GM23338 (cell line): ENCODE data around the gene CENPO. TPM values are rescaled to one million over a fixed set of nuclear protein-coding genes. Genes with fewer than 3 reads are reported as not detected.

Source experiments
- ATAC-seq: fragments of 200-7000 bp; cut with Tn5 transposase; 3 replicates; pipeline ENCODE4 v1.9.1; 2020
- DNase-seq: peaks from one replicate; pipeline ENCODE4 v3.0.0-alpha.2; 2015; ENCODE audit warnings: low spot score
- H2AFZ ChIP-seq: fragments of 200-600 bp; sonication (generic); 2 replicates; pipeline ENCODE4 v1.8.0; 2016; ENCODE audit warnings: antibody characterized with exemption, mild to moderate bottlenecking, moderate library complexity
- H3F3A ChIP-seq: fragments of 200-600 bp; sonication (generic); replicated peaks from 2 replicates; pipeline ENCODE4 v1.8.0; 2017; ENCODE audit warnings: antibody characterized with exemption, mixed run types, low read depth
- H3K27ac ChIP-seq: fragments of 200-600 bp; sonication (generic); 2 replicates; pipeline ENCODE4 v1.6.1; 2016; ENCODE audit warnings: low read depth
- H3K27me3 ChIP-seq: fragments of 200-600 bp; sonication (generic); 2 replicates; pipeline ENCODE4 v1.8.0; 2016; ENCODE audit warnings: mild to moderate bottlenecking, mixed run types, moderate library complexity; ENCODE audit not compliant: insufficient read depth
- H3K36me3 ChIP-seq: fragments of 200-600 bp; sonication (generic); 2 replicates; pipeline ENCODE4 v1.8.0; 2016; ENCODE audit warnings: mild to moderate bottlenecking; ENCODE audit not compliant: insufficient read depth
- H3K4me1 ChIP-seq: fragments of 200-600 bp; sonication (generic); 2 replicates; pipeline ENCODE4 v1.8.0; 2016; ENCODE audit warnings: mild to moderate bottlenecking, moderate library complexity; ENCODE audit not compliant: insufficient read depth
- H3K4me2 ChIP-seq: fragments of 200-600 bp; sonication (generic); 2 replicates; pipeline ENCODE4 v1.7.1; 2017; ENCODE audit warnings: mixed run types
- H3K4me3 ChIP-seq: fragments of 200-600 bp; sonication (generic); 2 replicates; pipeline ENCODE4 v1.6.1; 2016; ENCODE audit warnings: mixed run types
- H3K79me2 ChIP-seq: fragments of 200-600 bp; sonication (generic); replicated peaks from 2 replicates; pipeline ENCODE4 v1.8.0; 2017; ENCODE audit warnings: mild to moderate bottlenecking; ENCODE audit not compliant: insufficient read depth
- H3K9me2 ChIP-seq: fragments of 200-600 bp; sonication (generic); 2 replicates; pipeline ENCODE4 v1.8.0; 2017; ENCODE audit not compliant: insufficient read depth
- H4K20me1 ChIP-seq: fragments of 200-600 bp; sonication (generic); replicated peaks from 2 replicates; pipeline ENCODE4 v1.8.0; 2017; ENCODE audit warnings: mild to moderate bottlenecking; ENCODE audit not compliant: insufficient read depth
- H3K27ac Mint-ChIP-seq: 2 replicates; pipeline ENCODE4 v1.8.0; 2020; ENCODE audit warnings: inconsistent platforms, mild to moderate bottlenecking, moderate library complexity, mixed read lengths
- H3K27me3 Mint-ChIP-seq: 3 replicates; pipeline ENCODE4 v1.8.0; 2022; ENCODE audit warnings: low read depth, mild to moderate bottlenecking, moderate library complexity, mixed read lengths, inconsistent platforms; ENCODE audit not compliant: insufficient read depth, poor library complexity
- H3K36me3 Mint-ChIP-seq: 3 replicates; pipeline ENCODE4 v1.8.0; 2021; ENCODE audit warnings: low read depth, mild to moderate bottlenecking, inconsistent platforms, moderate library complexity, mixed read lengths
- H3K4me1 Mint-ChIP-seq: 3 replicates; pipeline ENCODE4 v1.8.0; 2020; ENCODE audit warnings: mild to moderate bottlenecking, inconsistent platforms, mixed read lengths
- H3K4me3 Mint-ChIP-seq: 3 replicates; pipeline ENCODE4 v1.8.0; 2021; ENCODE audit warnings: moderate library complexity, mild to moderate bottlenecking, inconsistent platforms, mixed read lengths
- H3K9me3 Mint-ChIP-seq: 3 replicates; pipeline ENCODE4 v1.8.0; 2020; ENCODE audit warnings: moderate library complexity, mild to moderate bottlenecking, inconsistent platforms, mixed read lengths
- CTCF ChIP-seq, 2 experiments: fragments of 200-600 bp in 1 of 2; sonication (generic) in 1 of 2; conservative IDR thresholded peaks; 2 replicates each; pipeline versions ENCODE4 v1.5.1 to v1.6.1; 2016 to 2017; ENCODE audit warnings: antibody characterized with exemption in 2 of 2, low read depth in 2 of 2, mild to moderate bottlenecking in 2 of 2, moderate library complexity in 1 of 2
- EZH2 ChIP-seq: fragments of 200-600 bp; sonication (generic); IDR thresholded peaks from one replicate; pipeline ENCODE4 v1.8.0; 2017; ENCODE audit warnings: antibody characterized with exemption, mild to moderate bottlenecking, low read depth; ENCODE audit not compliant: unreplicated experiment
- EZH2phosphoT487 ChIP-seq: fragments of 200-600 bp; sonication (generic); IDR thresholded peaks from one replicate; pipeline ENCODE4 v1.8.1; 2018; ENCODE audit warnings: antibody characterized with exemption; ENCODE audit not compliant: unreplicated experiment
- JUNB ChIP-seq: IDR thresholded peaks from one replicate; pipeline ENCODE4 v1.6.1; 2016; ENCODE audit warnings: antibody characterized with exemption; ENCODE audit not compliant: unreplicated experiment
- NANOG ChIP-seq: IDR thresholded peaks from 2 replicates; pipeline ENCODE4 v1.6.1; 2016; ENCODE audit warnings: antibody characterized with exemption, borderline replicate concordance
- POLR2AphosphoS5 ChIP-seq: IDR thresholded peaks from 2 replicates; pipeline ENCODE4 v1.6.1; 2016; ENCODE audit warnings: antibody characterized with exemption, low read depth
- REST ChIP-seq: IDR thresholded peaks from one replicate; pipeline ENCODE4 v1.6.1; 2018; ENCODE audit warnings: antibody characterized with exemption; ENCODE audit not compliant: unreplicated experiment
- ZNF114 ChIP-seq: fragments of 250-450 bp; sonication (Bioruptor Pico); IDR thresholded peaks from 2 replicates; pipeline ENCODE4 v1.5.0; 2020; ENCODE audit warnings: mild to moderate bottlenecking, moderate library complexity
- ZNF331 ChIP-seq: fragments of 250-450 bp; sonication (Bioruptor Pico); IDR thresholded peaks from 2 replicates; pipeline ENCODE4 v1.5.0; 2020; ENCODE audit warnings: low read depth, mild to moderate bottlenecking, moderate library complexity
- polyA plus RNA-seq: library from polyadenylated mRNA; unstranded; fragments of >200 nt; fragmentation: Nextera tagmentation; extraction: Ambion mirVana; gene quantifications from 2 replicates; pipeline ENCODE4 v1.2.1, GENCODE V29; 2016
- total RNA-seq: library from RNA; depleted of rRNA; stranded (reverse); fragments of >200 nt; shearing (Covaris generic); gene quantifications from 2 replicates; pipeline ENCODE4 v1.2.3, GENCODE V29; 2014
- TF ChIP-seq, protein P1 (sequence below): fragments of 250-450 bp; sonication (Bioruptor Pico); IDR thresholded peaks from 2 replicates; pipeline ENCODE4 v1.5.0; 2020; ENCODE audit warnings: mild to moderate bottlenecking, moderate library complexity

The CENPO gene
- total and polyA plus RNA-seq, 2 experiments from 2014 or later, result 27.0 to 44.7 TPM

DNA sequence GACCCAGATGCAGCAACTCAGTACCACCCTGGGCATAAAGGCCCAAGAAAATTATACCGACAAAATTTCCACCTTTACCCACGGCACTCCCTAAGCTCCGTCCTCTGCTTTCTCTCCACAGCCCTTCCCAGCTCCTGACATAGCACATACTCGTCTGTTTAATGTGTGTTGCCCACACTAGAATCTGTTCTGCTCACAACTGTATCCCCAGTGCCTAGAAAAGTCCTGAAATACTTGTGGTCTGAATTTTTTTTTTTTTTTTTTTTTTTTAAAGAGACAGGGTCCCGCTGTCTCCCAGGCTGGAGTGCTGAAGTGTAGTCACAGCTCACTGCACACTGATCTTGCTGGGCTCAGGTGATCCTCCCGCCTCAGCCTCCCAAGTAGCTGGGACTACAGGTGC, 64.5 kb downstream of the CENPO start (continued):
- TF ChIP-seq EZH2, result no peak
- no peak for TF ChIP-seq CTCF (conservative IDR thresholded peaks at IDR 0.05; ENCODE audit: low read depth in 2 of 2)
- TF ChIP-seq NANOG, result no peak

GRCh38 chr2:24858996-24859395, 65.8 kb downstream of the CENPO start:
- Histone ChIP-seq H3F3A (no peaks in the 10 kb centered on the region), H4K20me1 (0 out of 2 replicates have a peak, but pooled peaks cover 3% of the 10 kb centered on the region), H3K9me2 (no peaks in the 10 kb centered on the region), H2AFZ (no peak overlapping the region), H3K4me2 (no peak overlapping the region), H3K4me3 (no peak overlapping the region), H3K27me3 (no peaks in the 10 kb centered on the region), H3K79me2 (no peaks in the 10 kb centered on the region), H3K4me1 (no peaks in the 10 kb centered on the region), H3K27ac (no peak overlapping the region), H3K36me3 (no peaks in the 10 kb centered on the region)
- DNase-seq (no peak), ATAC-seq (no peak)
- H3K4me3 Mint-ChIP-seq, result no peak overlapping the region
- H3K4me1 Mint-ChIP-seq, result no peaks in the 10 kb centered on the region
- H3K27ac Mint-ChIP-seq, result no peak overlapping the region
- no peaks in the 10 kb centered on the region; the same call in 1 of the 3 replicates for H3K36me3 Mint-ChIP-seq
- no peaks in the 10 kb centered on the region for H3K27me3 Mint-ChIP-seq
- no peaks in the 10 kb centered on the region; the same call in 2 of the 3 replicates for H3K9me3 Mint-ChIP-seq
- TF ChIP-seq ZNF114 (CRISPR knock-in tag) (no peak), ZNF331 (no peak), POLR2AphosphoS5 (no peak), CTCF (conservative IDR thresholded peaks at IDR 0.05; ENCODE audit: low read depth in 2 of 2) (no peak), JUNB (no peak), EZH2 (no peak), EZH2phosphoT487 (no peak), REST (no peak)
- TF ChIP-seq, protein P1, sequence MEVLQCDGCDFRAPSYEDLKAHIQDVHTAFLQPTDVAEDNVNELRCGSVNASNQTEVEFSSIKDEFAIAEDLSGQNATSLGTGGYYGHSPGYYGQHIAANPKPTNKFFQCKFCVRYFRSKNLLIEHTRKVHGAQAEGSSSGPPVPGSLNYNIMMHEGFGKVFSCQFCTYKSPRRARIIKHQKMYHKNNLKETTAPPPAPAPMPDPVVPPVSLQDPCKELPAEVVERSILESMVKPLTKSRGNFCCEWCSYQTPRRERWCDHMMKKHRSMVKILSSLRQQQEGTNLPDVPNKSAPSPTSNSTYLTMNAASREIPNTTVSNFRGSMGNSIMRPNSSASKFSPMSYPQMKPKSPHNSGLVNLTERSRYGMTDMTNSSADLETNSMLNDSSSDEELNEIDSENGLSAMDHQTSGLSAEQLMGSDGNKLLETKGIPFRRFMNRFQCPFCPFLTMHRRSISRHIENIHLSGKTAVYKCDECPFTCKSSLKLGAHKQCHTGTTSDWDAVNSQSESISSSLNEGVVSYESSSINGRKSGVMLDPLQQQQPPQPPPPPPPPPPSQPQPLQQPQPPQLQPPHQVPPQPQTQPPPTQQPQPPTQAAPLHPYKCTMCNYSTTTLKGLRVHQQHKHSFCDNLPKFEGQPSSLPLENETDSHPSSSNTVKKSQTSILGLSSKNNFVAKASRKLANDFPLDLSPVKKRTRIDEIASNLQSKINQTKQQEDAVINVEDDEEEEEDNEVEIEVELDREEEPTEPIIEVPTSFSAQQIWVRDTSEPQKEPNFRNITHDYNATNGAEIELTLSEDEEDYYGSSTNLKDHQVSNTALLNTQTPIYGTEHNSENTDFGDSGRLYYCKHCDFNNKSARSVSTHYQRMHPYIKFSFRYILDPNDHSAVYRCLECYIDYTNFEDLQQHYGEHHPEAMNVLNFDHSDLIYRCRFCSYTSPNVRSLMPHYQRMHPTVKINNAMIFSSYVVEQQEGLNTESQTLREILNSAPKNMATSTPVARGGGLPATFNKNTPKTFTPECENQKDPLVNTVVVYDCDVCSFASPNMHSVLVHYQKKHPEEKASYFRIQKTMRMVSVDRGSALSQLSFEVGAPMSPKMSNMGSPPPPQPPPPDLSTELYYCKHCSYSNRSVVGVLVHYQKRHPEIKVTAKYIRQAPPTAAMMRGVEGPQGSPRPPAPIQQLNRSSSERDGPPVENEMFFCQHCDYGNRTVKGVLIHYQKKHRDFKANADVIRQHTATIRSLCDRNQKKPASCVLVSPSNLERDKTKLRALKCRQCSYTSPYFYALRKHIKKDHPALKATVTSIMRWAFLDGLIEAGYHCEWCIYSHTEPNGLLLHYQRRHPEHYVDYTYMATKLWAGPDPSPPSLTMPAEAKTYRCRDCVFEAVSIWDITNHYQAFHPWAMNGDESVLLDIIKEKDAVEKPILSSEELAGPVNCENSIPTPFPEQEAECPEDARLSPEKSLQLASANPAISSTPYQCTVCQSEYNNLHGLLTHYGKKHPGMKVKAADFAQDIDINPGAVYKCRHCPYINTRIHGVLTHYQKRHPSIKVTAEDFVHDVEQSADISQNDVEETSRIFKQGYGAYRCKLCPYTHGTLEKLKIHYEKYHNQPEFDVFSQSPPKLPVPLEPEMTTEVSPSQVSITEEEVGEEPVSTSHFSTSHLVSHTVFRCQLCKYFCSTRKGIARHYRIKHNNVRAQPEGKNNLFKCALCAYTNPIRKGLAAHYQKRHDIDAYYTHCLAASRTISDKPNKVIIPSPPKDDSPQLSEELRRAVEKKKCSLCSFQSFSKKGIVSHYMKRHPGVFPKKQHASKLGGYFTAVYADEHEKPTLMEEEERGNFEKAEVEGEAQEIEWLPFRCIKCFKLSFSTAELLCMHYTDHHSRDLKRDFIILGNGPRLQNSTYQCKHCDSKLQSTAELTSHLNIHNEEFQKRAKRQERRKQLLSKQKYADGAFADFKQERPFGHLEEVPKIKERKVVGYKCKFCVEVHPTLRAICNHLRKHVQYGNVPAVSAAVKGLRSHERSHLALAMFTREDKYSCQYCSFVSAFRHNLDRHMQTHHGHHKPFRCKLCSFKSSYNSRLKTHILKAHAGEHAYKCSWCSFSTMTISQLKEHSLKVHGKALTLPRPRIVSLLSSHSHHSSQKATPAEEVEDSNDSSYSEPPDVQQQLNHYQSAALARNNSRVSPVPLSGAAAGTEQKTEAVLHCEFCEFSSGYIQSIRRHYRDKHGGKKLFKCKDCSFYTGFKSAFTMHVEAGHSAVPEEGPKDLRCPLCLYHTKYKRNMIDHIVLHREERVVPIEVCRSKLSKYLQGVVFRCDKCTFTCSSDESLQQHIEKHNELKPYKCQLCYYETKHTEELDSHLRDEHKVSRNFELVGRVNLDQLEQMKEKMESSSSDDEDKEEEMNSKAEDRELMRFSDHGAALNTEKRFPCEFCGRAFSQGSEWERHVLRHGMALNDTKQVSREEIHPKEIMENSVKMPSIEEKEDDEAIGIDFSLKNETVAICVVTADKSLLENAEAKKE (CRISPR knock-in tag), result no peak
